GM18909 (cell line): ENCODE results near the gene CDC42EP1.
"Not testable (repeated sequence)": the region's sequence is repeated elsewhere in the genome, so short reads cannot be mapped to it uniquely, and the experiment has no call there.

Experiments used
- ATAC-seq: cut with Tn5 transposase; IDR thresholded peaks from one replicate; pipeline ENCODE4 v1.9.1; 2021; ENCODE audit warnings: mild to moderate bottlenecking; ENCODE audit not compliant: unreplicated experiment, poor library complexity

Gene CDC42EP1

GRCh38 chr22:37529652-37530345, 30.5 kb upstream of the CDC42EP1 start:
- ATAC-seq, result no peak

DNA sequence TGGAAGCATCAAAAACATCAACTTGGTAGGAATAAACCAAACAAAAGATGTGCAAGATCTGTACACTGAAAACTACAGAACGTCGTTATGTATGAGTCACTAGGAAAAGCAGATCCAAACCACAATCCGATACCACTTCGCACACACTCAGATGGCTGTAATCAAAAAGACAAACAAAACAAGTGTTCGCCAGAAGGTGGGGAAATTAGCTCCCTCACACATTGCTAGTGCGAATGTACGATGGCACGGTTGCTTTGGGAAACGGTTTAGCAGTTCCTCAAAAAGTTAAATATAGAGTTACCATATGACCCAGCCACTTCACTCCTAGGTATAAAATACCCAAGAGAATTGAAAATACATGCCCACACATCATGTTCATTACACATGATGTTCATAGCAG, 26.3 kb upstream of the CDC42EP1 start:
- no peak for ATAC-seq

DNA sequence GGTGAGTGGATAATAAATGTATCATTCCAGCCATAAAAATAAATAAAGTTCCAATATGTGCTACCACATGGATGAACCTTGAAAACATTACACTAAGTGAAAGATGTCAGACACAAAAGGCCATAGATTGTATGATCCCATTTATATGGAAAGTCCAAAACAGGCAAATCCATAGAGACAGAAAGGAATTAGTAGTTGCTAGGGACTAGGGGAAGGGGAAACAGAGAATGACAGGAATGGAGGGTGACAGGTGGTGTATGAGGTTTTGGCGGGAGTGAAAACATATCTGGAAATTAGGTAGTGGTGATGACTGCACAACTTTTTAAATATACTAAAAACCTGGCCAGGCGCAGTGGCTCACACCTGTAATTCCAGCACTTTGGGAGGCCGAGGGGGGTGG, 25.8 kb upstream of the CDC42EP1 start:
- no peak for ATAC-seq

DNA sequence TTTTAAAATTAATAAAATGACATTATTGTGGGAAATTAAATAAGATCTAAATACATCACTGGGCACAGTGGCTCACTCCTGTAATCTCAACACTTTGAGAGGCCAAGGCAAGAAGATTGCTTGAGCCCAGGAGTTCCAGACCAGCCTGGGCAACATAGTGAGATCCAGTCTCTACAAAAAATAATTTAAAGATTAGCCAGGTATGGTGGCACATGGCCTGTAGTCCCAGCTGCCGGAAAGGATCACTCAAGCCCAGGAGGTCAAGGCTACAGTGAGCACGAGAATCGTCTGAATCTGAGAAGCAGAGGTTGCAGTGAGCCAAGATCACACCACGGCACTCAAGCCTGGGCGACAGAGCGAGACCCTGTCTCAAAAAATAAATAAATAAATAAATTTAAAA, 25.1 kb upstream of the CDC42EP1 start:
- ATAC-seq, result no peak

GRCh38 chr22:37538590-37539357, 21.5 kb upstream of the CDC42EP1 start:
- peak; percentile 85 for ATAC-seq

GRCh38 chr22:37539790-37540189, 20.5 kb upstream of the CDC42EP1 start:
- ATAC-seq, result not testable (repeated sequence)

GRCh38 chr22:37542416-37542815, 17.9 kb upstream of the CDC42EP1 start:
- not testable (repeated sequence) for ATAC-seq

- ATAC-seq, result no peak
Observed at GRCh38 chr22:37542959-37543358, 17.3 kb upstream of the CDC42EP1 start.

DNA sequence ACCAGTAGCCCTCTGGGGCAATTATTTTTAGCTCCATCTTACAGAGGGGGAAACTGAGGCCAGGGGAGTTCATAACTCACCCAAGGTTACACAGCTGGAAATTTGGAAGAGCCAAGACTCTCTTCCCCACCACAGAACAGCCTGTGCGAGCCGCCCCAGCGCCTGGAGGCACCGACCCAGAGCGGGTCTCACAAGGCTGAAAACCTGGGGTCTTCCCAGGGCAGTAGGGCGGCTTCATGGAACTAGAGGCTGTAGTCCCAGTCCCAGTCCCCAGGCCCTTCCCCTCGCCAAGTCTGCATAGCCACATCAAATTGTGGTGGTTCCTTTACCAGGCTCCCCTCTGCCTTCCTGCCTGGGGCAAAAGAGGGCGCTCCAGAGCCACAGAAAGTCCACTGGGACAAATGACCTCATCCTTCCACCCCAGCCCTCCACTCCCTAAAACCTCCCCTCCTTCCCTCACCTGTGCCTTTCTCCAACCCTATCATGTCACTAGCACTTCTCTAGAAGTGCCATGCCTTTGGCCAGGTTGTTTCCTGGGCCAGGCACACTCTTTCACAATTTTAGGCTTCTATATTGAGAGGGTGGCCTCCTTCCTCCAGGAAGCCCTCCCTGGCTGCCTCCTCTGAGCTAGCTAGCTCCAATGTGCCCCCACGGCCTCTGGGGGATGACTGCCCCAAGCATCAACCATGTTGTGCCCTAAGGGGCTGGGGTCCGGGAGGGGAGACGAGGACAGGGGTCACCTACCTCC, 15.2 kb upstream of the CDC42EP1 start:
- ATAC-seq, result no peak

DNA sequence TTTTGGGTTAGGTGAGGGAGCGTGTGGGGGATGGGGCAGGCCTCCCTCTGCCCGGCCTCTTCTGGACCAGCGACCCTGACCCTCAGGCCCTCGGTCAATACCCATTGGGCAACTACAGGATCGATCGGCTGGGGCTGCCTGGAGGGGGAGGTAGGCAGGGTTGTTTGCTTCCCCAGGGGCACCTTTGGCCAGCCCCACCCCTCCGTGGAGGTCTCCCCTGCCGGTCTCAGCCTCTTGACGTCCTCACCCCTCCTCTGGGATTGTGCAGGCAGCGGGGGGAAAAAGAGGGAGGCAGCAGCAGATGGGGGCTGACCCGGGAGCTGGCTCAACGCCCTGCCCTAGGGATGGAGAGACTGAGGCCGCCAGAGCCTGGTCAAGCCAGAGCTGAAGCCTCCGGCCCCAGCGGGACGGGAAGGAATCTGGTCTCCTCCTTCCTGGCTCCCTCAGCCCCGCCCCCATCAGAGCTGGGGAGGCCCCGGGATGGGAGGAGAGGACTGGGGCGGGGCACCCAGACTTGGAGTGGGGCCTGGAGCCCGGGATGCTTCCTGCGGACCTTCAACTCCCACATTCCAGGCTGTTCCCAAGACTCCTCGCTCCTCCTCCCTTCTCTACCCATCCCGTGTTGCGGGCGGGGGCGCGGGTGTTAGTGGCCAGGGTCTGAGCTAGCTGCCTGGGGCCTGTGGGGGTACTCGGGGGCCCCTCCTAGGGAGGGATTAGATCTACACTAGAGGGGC, 14.4 kb upstream of the CDC42EP1 start:
- no peak for ATAC-seq

DNA sequence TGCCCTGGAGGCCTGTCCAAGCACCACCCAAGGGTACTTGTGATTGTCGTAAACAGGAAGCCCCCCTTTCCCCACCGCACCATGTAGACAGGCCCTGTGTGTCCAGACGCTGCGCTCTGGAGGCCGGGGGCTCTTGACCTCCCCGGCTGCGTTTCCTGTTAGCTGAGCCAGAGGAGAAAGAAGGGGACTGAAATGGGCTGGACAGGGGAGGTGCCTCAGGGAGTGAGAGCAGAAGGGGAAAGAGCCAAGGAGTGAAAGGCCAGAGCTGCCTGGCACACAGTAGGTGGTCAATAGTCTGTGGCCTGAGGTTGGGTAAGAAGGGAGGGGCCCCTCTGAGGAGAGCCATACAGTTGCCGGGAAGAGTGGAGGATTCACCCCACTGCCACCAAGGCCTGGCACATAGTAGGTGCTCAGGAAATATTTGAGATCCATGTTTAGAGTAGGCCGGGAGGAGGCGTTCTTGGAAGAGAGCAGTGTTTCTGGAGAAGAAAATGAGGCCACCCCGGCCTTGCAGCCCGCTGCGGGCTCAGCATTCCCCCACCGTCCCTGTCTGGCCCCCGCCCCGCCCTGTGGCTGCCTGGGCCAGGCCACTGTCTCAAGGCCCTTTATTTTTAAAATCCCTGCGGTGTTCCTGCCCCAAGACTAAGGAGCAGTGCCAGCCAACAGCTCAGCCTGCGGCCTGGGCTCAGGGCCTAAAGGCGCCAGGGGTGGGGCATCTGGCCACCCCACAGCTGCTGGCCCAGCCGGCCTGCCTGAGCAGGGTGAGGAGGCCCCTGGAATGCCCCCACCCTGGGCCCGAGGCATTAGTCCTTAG, 13.6 kb upstream of the CDC42EP1 start:
- ATAC-seq, result no peak

DNA sequence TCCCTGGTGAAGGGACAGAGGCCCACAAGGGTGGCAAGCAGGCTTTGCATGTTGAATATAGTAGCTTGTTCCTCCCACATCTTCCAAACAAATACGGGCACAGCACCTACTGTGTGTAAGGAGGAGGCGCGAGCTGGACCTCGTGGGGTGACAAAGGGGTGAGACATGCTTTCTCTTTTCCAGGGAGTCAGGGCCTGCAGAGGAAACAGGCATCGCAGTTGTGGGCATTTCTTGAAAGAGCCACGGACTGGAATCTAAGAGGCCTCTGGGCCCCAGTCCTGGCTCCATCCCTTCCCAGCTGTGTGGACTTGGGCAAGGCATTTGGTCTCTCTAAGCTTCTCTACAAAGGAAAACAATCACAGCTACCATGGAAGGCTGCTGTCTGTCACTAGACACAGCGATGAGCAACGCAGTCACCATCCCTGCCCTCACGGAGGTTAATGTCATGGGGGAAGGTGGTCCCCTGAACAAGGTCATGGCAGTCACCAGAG, 13.0 kb upstream of the CDC42EP1 start:
- no peak for ATAC-seq

DNA sequence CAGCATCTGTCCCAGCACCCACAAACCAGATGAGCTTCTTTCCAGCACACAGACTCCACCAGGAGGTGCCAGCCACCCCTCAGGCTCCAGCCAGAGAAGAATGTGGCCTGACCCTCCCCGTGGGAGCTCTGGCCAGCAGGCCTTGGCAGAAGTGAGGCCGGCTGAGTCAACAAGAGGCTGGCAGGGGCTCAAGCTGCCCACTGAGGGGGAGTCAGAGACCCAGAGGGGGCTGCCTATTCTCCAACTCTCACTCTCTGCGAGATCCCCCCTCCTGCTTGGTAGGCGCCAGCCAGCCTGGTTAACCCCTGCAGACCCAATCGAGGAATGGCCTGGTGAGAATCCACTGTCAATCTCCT, 10.6 kb upstream of the CDC42EP1 start:
- ATAC-seq, result no peak

GRCh38 chr22:37550921-37551320, 9.4 kb upstream of the CDC42EP1 start:
- ATAC-seq, result not testable (repeated sequence)

DNA sequence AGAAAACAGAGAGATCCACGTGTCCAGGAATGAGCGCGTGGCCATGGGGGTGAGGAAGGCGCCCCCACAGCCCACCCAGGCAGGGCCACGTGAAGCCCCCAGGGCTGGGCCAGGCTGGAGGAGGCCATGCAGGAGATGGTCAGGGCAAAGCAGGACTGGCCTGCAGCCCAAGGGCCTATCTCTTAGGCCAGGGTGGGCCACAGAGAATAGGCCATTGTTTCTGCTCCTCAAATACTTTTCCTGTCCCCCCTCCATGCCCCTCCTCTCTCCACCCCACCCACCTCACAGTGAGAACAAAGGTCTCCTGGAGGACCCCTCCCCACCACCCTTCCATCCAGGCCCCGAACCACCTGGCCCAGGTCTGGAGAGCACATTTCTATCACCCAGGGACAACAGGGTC, 8.3 kb upstream of the CDC42EP1 start:
- no peak for ATAC-seq

DNA sequence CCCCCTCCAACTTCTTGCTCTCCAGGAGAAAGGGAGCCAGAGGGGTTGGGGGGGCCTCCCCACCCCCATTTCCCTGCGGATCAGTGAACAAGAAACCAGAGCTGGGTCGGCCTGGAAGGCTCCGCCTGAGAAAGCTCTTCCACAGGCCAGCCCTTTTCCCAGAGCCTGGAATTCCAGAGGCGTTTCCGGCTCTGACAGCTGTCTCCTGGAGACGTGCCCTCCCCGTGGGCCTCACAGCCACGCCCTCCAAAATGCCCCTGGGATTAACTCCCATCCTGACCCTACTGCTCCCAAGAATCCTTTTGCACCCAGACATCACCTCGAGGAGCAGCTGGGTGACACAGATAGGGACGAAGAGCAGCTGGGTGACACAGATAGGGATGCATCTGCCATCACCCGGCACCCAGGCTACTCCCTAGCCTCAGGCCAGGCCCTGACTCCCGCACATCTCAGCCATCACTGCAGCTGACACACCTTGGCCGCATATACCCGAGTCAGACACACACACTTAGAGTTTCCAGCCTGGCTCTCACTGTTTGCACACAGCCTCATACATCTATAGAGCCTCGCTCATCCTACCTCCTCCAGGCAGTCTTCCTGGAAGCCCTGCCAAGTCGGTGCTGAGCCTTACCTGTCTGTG, 7.6 kb upstream of the CDC42EP1 start:
- ATAC-seq, result no peak

- ATAC-seq, result no peak
Observed at GRCh38 chr22:37553725-37554124, 6.6 kb upstream of the CDC42EP1 start.

- no peak for ATAC-seq
Observed at GRCh38 chr22:37555029-37555428, 5.3 kb upstream of the CDC42EP1 start.

DNA sequence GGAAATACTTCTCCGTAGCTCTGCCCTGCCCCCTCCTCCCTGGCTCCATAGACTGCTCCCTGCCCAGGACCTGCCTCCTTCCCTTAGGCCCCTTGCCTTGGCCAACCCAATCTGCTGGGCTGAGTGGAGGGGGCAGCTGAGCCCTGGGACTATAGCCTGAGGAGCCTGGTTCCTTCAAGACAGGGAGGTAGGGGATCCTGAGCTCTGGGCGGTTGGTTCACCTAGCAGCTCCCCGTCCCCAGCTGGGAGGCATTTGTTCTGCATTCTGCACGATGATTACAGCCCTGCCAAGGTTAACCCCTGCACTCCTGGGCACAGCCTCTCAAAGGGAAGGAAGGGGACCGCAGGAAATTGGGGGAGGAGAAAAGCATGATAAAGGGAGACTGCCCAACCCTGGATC, 3.6 kb upstream of the CDC42EP1 start:
- no peak for ATAC-seq
